ENCODE measurements around the gene SLC7A1. TPM values are rescaled to one million over a fixed set of nuclear protein-coding genes. Genes with fewer than 3 reads are reported as not detected.

Gene SLC7A1
- total and polyA plus RNA-seq, 2 experiments from 2014 or later: 23.0 to 74.7 TPM

GRCh38 chr13:29476046-29476445, 119.4 kb downstream of the SLC7A1 start:
- no peaks in the 10 kb centered on the region for H3K9me2 ChIP-seq (ENCODE audit: insufficient read depth)
- no peak overlapping the region for H3K27ac Mint-ChIP-seq
- DNase-seq (ENCODE audit: low spot score) (no peak), ATAC-seq (no peak)
- H3K4me3 Mint-ChIP-seq: no peak overlapping the region
- H3K79me2 ChIP-seq (replicated peaks; ENCODE audit: insufficient read depth): no peaks in the 10 kb centered on the region
- TF ChIP-seq STAT1 (IDR thresholded peaks at IDR 0.05; ENCODE audit: unreplicated experiment): no peak
- no peak for TF ChIP-seq ZNF114 (CRISPR knock-in tag; IDR thresholded peaks at IDR 0.05)
- TF ChIP-seq CREB1 (CRISPR knock-in tag; IDR thresholded peaks at IDR 0.05; ENCODE audit: low read depth): no peak
- TF ChIP-seq POLR2AphosphoS5 (IDR thresholded peaks at IDR 0.05; ENCODE audit: low read depth): no peak
- no peak for TF ChIP-seq NANOG (IDR thresholded peaks at IDR 0.05; ENCODE audit: borderline replicate concordance)
- TF ChIP-seq ETS1 (IDR thresholded peaks at IDR 0.05): no peak
- TF ChIP-seq ZNF462 (CRISPR knock-in tag; IDR thresholded peaks at IDR 0.05): no peak
- TF ChIP-seq EZH2 (IDR thresholded peaks at IDR 0.05; ENCODE audit: low read depth, unreplicated experiment): no peak
- TF ChIP-seq JUNB (IDR thresholded peaks at IDR 0.05; ENCODE audit: unreplicated experiment): no peak
- no peak overlapping the region for H2AFZ ChIP-seq
- H4K20me1 ChIP-seq (replicated peaks; ENCODE audit: insufficient read depth): no peaks in the 10 kb centered on the region
- H3K4me2 ChIP-seq: no peak overlapping the region
- H3K36me3 ChIP-seq (ENCODE audit: insufficient read depth): no peaks in the 10 kb centered on the region
- H3K4me3 ChIP-seq: no peak overlapping the region
- H3K9me3 Mint-ChIP-seq: no peaks in the 10 kb centered on the region
- no peaks in the 10 kb centered on the region for H3K36me3 Mint-ChIP-seq (ENCODE audit: low read depth)
- H3K4me1 ChIP-seq (ENCODE audit: insufficient read depth): no peaks in the 10 kb centered on the region; the same call in 1 of the 2 replicates
- H3K27ac ChIP-seq (ENCODE audit: low read depth): no peak overlapping the region
- no peaks in the 10 kb centered on the region for H3F3A ChIP-seq (replicated peaks; ENCODE audit: low read depth)
- H3K4me1 Mint-ChIP-seq: peaks cover 3% of the 10 kb centered on the region; the same call in 2 of the 3 replicates
- no peaks in the 10 kb centered on the region for H3K27me3 ChIP-seq (ENCODE audit: insufficient read depth)
- peaks cover 4% of the 10 kb centered on the region for H3K27me3 Mint-ChIP-seq (ENCODE audit: insufficient read depth, low read depth, poor library complexity)
